Glomerular endothelial cell (primary cell): ENCODE data around the gene KLHL14. TPM values are rescaled to one million over a fixed set of nuclear protein-coding genes. Genes with fewer than 3 reads are reported as not detected.

Experiments used
- DNase-seq: peaks from one replicate; pipeline ENCODE4 v3.0.0-alpha.2; 2011; ENCODE audit warnings: low read depth, low spot score; ENCODE audit errors: extremely low read depth
- total RNA-seq: library from RNA; depleted of rRNA; stranded (reverse); fragments of >200 nt; gene quantifications from 2 replicates; pipeline ENCODE4 v1.2.3, GENCODE V29; 2015

Gene KLHL14
- total RNA-seq, 1 donor from 2014 or later = 0.47 TPM

DNA sequence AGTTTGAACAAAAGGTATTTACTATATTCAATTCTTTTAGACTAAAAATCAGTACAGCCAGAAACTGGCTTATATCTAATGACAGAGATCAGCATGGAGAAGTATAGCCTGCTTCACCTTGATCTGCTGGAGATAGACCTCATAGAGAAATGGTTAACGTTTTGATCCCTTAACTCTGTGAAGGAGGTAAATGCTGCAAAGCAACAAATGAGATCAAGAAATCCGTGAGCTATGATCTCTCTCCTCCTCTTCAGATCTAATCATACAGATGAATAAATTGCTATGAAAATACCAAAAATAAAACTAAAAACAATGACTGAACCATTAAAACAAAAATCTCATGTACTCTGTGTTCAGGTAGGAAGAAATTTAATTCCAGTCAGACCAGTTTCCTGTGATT, 42.8 kb downstream of the KLHL14 start:
- no peak for DNase-seq

DNA sequence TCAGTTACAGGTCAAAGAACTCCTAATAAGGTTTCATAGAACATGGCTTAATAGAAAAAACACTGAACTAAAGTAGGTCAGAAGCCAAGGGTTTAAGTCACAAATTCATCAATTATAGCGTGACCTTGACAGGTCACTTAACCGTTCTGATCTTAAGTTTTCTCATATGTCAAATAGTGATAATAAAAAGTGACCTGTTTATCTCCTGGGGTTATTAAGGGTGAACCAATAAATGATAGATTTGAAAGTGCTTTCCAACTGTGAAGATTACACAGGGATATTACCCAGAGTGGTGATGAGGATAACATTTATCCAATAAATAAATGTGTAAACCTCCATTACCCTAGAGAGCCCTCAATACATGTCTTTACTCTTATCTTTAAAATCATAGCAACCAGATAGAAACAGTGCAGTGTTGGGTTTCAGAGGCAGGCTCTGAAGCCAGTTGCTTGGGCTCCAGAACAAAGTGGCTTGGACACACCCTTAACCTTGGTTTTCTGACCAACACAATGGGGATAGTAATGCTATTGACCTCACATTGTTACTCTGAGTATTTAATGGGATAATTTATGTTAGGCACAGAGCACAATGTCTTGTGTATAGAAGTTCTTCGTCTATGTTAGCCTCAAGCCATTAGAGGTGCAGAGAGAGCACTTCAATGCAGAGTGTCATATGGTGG, 48.6 kb downstream of the KLHL14 start:
- no peak for DNase-seq

GRCh38 chr18:32722279-32722678, 50.5 kb downstream of the KLHL14 start:
- no peak for DNase-seq

- DNase-seq = no peak
Measured at GRCh38 chr18:32717126-32717525, 55.7 kb downstream of the KLHL14 start.

DNA sequence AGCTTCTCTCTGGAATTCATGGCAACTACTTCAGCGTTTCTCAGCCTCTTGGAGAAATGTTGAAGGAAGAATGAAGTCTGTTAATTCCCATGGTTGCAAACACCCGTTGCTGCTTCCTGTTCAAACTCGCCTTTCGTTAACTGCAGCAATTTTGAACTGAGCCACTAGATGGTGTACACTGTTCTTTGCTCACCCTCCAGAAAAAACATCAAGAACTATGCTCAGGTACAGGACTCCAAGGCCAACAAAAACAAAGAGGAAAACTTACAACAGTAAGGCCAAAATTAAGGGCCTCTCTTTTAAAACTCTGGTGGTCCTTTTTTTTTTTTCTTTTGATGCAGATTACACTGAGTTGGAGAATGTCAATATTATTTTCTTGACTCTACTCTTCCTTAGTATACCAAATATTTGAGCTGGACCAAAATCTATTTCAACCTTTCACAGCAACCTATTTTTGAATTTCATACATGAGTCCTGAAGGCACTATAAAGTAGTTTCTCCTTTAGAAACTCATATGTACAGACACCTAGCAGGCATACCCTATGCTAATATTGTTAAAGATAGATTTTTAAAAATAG, 58.2 kb downstream of the KLHL14 start:
- peak; percentile 51 for DNase-seq

DNA sequence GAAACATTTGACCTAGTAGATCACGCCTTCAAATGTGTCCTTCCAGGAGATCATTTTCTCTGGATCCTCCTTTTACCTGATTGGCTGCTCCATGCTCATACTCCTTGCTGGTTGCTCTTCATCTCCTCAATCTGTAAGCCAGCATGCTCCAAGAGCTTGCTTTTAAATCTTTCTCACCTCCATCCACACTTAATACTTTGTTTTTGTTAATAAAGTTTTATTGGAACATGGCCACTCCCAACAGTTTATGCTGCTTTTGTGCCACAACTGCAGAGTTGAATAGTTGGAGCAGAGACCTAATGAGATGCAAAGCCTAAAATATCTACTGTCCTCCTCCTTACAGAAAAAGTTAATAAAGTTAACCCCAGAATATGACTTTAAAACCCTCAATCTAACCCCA, 60.0 kb downstream of the KLHL14 start:
- DNase-seq = no peak

DNA sequence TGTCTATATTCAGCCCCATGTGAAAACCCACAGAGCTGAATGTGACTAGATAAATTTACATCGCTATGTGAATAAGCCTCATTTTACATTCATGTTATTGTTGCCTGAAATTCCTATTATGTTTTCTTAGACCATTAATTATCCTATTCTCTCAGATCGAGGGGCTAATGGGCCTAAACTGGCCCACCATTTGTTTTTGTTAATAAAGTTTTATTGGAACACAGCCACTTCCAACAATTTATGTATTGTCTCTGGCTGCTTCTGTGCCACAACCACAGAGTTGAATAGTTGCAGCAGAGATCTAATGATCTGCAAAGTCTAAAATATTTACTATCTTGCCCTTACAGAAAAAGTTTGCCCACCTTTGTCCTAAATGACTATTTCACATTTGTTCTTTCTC, 61.0 kb downstream of the KLHL14 start:
- no peak for DNase-seq

GRCh38 chr18:32707586-32707985, 65.2 kb downstream of the KLHL14 start:
- no peak for DNase-seq

- DNase-seq = no peak
Measured at GRCh38 chr18:32707147-32707546, 65.7 kb downstream of the KLHL14 start.

DNA sequence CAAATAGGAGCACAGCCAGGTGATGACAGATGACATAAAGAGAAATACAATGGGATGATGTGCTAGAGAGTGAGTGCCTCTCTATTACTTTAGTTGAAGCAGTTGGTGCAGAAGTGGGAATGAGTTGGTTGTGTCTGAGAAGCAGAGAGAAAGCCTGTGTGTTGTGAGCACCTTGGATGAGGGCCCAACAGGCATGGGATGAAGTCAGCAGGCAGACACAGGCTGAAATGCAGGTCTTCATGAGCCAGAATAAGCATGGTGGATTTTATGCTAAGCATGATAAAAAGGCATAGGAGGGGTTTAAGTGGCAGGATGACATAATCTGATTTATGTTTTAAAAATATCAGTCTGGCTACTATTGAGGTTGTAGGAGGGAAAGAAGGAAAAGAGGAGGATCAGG, 71.5 kb downstream of the KLHL14 start:
- no peak for DNase-seq

GRCh38 chr18:32698153-32698552, 74.7 kb downstream of the KLHL14 start:
- DNase-seq = no peak

- no peak for DNase-seq
Measured at GRCh38 chr18:32696376-32696775, 76.4 kb downstream of the KLHL14 start.

DNA sequence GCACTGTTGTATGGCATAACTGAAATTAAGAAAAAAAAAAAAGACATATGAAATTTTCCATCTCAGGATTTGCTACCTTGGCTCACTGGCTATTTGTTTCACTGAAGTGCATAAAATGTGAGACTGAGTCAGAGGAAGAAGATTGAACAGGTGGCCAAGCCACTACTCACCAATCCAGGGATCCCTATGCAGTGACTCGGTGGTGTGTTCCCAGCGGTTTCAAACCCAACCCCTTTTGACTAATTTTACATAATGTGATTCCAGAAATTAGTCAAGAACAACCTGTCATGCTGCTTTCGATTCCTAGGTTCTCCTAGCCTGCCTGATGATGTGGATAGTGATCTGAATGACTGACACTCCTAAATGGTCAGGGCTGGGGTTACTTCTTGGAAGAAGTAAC, 77.3 kb downstream of the KLHL14 start:
- DNase-seq = no peak

DNA sequence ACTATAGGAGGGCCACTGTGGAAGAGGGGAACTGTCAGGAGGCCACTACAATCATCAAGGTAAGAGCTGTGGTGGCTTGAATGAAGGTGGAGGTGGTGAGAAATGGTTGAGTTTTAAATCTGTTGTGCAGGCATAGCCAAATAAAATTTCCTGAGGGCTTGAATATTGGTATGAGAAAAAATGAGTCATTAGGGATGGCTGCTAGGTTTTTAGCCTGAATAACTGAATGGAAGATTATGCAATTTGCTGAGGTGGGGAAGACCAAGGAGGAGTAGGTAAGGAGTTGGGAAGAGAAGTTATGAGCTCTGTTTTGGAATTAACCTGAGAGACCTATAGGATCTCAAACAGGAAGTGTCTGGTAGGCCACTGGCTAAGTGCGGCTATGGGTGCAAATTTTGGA, 84.0 kb downstream of the KLHL14 start:
- no peak for DNase-seq

DNA sequence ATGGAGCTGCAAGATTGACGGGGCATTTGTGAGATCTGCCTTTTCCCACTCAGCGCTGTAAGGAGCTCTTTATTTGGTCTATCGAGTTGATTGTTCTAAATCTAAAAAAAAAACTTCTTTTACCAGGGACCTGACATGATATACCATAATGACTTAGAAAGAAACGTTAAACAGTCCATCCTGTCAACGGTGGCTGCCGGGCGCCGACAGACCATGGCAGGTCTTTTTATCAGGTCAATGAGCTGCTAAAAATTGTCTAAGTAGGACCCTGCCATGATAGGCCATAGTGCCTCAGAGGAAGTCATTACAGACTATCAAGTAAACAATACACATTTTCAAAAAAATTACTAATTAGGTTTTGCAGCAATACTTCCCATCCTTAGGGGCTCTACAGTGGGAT, 87.9 kb downstream of the KLHL14 start:
- DNase-seq = no peak

- DNase-seq = no peak
Measured at GRCh38 chr18:32684096-32684495, 88.7 kb downstream of the KLHL14 start.

- no peak for DNase-seq
Measured at GRCh38 chr18:32683044-32683443, 89.8 kb downstream of the KLHL14 start.

DNA sequence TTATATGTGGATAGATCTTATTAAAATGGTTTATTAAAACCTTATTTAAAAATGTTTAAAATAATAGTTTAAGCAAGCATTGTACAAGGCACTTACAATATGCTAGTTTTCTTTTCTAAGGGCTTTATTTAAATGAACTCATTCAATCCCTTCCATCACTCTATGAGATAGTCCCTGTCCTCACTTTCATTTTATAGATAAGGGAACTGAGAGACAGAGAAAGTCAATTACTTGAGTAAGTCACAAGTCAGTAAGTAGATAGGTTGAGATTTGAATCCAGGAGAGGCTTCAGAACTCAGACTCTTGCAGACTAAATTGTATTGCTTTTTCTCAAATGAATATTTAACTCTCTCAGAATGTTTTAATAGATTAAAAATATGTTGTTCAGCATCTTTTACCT, 95.2 kb downstream of the KLHL14 start:
- no peak for DNase-seq

DNA sequence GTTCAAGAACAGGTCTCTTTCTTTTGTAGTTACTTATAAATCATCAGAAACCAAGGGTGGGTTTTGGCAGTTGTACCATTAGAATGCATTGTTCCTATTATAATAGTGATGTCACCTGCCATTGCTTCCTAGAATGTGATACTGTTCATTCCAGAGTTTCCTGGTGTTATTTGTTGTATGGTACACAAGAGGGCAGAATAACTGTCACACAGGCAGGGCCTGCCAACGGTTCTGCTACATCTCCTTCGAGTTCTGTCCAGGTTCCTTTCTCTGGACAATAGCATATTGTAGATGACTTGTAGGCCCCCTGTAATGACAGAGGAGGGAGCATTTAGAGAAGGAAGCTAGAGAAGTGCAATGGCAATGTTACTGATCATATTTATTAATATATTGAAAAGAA, 98.3 kb downstream of the KLHL14 start:
- no peak for DNase-seq

DNA sequence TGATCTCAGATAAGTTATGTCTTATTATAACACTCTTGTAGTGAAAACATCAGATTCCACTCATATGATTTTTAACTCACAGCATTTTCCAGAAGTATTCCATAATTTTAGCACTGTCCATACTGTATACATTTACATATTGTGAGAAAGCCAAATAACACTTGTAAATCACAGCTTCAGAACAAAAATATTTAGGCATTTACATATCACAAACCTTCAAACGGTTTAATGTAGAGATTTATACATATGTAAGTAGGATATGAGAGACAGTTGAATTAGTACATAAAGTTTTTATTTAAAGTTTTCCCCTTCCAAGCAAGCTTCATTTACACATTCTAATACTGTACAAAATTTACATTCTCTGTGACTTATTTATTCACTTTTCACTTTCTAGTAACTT, 100.4 kb downstream of the KLHL14 start:
- no peak for DNase-seq

DNA sequence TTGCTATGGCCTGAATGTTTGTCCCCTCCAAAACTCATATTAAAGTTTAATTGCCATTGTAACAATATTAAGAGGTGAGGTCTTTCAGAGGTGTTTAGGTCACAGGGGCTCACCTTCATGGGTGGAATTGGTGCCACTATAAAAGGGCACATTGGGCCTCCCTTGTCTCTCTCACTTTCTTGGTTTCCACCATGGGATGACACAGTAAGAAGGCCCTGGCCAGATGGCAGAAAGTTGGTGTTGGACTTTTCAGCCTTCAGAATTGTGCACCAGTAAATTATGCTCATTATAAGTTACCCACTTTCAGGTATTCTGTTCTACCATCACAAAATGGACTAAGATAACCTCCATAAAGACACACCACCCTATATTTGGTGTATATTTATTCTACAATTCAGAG, 102.1 kb downstream of the KLHL14 start:
- no peak for DNase-seq

- no peak for DNase-seq
Measured at GRCh38 chr18:32669549-32670165, 103.2 kb downstream of the KLHL14 start.
